SK-N-SH (cell line): Measurements from ENCODE around the gene SLC6A9. TPM values are rescaled to one million over a fixed set of nuclear protein-coding genes. Genes with fewer than 3 reads are reported as not detected.
A peak's percentile ranks its signal among the peaks of the same experiment; 100 is the strongest.

ENCODE experiments used
- CTCF ChIA-PET: fragments of 300-600, 350-600 bp; formaldehyde crosslinking; extraction: SDS; loops from one replicate; lab custom pipeline; 2021; lab: Yijun Ruan, JAX
- POLR2A ChIA-PET: fragments of 350-600 bp; sonication (Branson Sonifier 250); formaldehyde crosslinking; extraction: SDS; loops from one replicate; lab custom pipeline; 2020; ENCODE audit warnings: antibody characterized with exemption, inconsistent platforms; lab: Yijun Ruan, JAX
- DNase-seq: peaks from one replicate; pipeline ENCODE4 v3.0.0; 2012
- H2AFZ ChIP-seq: fragments of 200-600 bp; sonication (generic); 2 replicates; pipeline ENCODE4 v1.8.1; 2016; ENCODE audit warnings: antibody characterized with exemption, mild to moderate bottlenecking, low read depth
- H3F3A ChIP-seq: fragments of 200-600 bp; sonication (generic); replicated peaks from 2 replicates; pipeline ENCODE3; 2016; ENCODE audit warnings: antibody characterized with exemption, mild to moderate bottlenecking; ENCODE audit not compliant: insufficient read depth
- H3K27ac ChIP-seq, 2 experiments: fragments of 200-500 bp in 1 of 2; fragments of 200-600 bp in 1 of 2; sonication (Bioruptor generic) in 1 of 2; sonication (generic), shearing (Covaris generic) in 1 of 2; 2 replicates each; pipeline versions ENCODE4 v1.5.1 to v1.6.1; 2014 to 2016; ENCODE audit warnings: low read depth in 2 of 2, inconsistent platforms in 1 of 2, low read length in 1 of 2, mild to moderate bottlenecking in 1 of 2, mixed read lengths in 1 of 2
- H3K27me3 ChIP-seq: fragments of 200-600 bp; sonication (generic), shearing (Covaris generic); 2 replicates; pipeline ENCODE4 v1.6.1; 2016; ENCODE audit warnings: mixed run types; ENCODE audit not compliant: insufficient read depth
- H3K36me3 ChIP-seq, 2 experiments: fragments of 200-500 bp in 1 of 2; fragments of 200-600 bp in 1 of 2; sonication (Bioruptor generic) in 1 of 2; sonication (generic) in 1 of 2; replicated peaks in 1 of 2; 2 replicates each; pipeline versions ENCODE3 to v1.5.1; 2014 to 2016; ENCODE audit warnings: low read length in 1 of 2, mild to moderate bottlenecking in 1 of 2; ENCODE audit not compliant: insufficient read depth in 2 of 2, control insufficient read depth in 1 of 2
- H3K4me1 ChIP-seq, 2 experiments: fragments of 200-500 bp in 1 of 2; fragments of 200-600 bp in 1 of 2; sonication (Bioruptor generic) in 1 of 2; sonication (generic), shearing (Covaris generic) in 1 of 2; 2 replicates each; pipeline versions ENCODE4 v1.5.1 to v1.6.1; 2014 to 2016; ENCODE audit warnings: low read depth in 1 of 2, low read length in 1 of 2, mixed run types in 1 of 2; ENCODE audit not compliant: insufficient read depth in 2 of 2, control insufficient read depth in 1 of 2
- H3K4me2 ChIP-seq: fragments of 200-600 bp; sonication (generic), shearing (Covaris generic); 2 replicates; pipeline ENCODE4 v1.6.1; 2017; ENCODE audit warnings: mixed run types
- H3K4me3 ChIP-seq, 2 experiments: fragments of 200-500 bp in 1 of 2; fragments of 200-600 bp in 1 of 2; sonication (Bioruptor generic) in 1 of 2; sonication (generic), shearing (Covaris generic) in 1 of 2; 2 replicates each; pipeline versions ENCODE4 v1.5.1 to v1.8.1; 2014 to 2016; ENCODE audit warnings: low read depth in 2 of 2, inconsistent platforms in 1 of 2, low read length in 1 of 2, mild to moderate bottlenecking in 1 of 2, mixed read lengths in 1 of 2, moderate library complexity in 1 of 2
- H3K79me2 ChIP-seq: fragments of 200-600 bp; sonication (generic); 2 replicates; pipeline ENCODE4 v1.8.1; 2017; ENCODE audit warnings: mild to moderate bottlenecking; ENCODE audit not compliant: insufficient read depth
- H3K9ac ChIP-seq: fragments of 200-600 bp; sonication (generic); 2 replicates; pipeline ENCODE4 v1.6.1; 2017; ENCODE audit warnings: mixed run types
- H3K9me2 ChIP-seq: fragments of 200-600 bp; sonication (generic); 2 replicates; pipeline ENCODE4 v1.6.1; 2017; ENCODE audit warnings: mixed run types
- H3K9me3 ChIP-seq: fragments of 200-600 bp; sonication (generic); 2 replicates; pipeline ENCODE4 v1.6.1; 2017; ENCODE audit warnings: mixed run types, mild to moderate bottlenecking, moderate library complexity
- H4K20me1 ChIP-seq: fragments of 200-600 bp; sonication (generic); 2 replicates; pipeline ENCODE4 v1.6.1; 2017; ENCODE audit warnings: mild to moderate bottlenecking, mixed run types; ENCODE audit not compliant: insufficient read depth
- EP300 ChIP-seq, 2 experiments: IDR thresholded peaks; 2 replicates each; pipeline versions ENCODE4 v1.4.0 to v1.6.1; 2012; ENCODE audit warnings: borderline replicate concordance in 1 of 2, low read depth in 1 of 2, low read length in 1 of 2
- FOSL2 ChIP-seq: IDR thresholded peaks from 2 replicates; pipeline ENCODE4 v1.4.0; 2012; ENCODE audit warnings: low read depth, mild to moderate bottlenecking, moderate library complexity, borderline replicate concordance
- FOXM1 ChIP-seq: IDR thresholded peaks from 2 replicates; pipeline ENCODE4 v1.4.0; 2012; ENCODE audit warnings: low read depth, mild to moderate bottlenecking
- GABPA ChIP-seq: IDR thresholded peaks from 2 replicates; pipeline ENCODE4 v1.4.0; 2012; ENCODE audit warnings: low read depth, mild to moderate bottlenecking
- GATA2 ChIP-seq: sonication (generic); formaldehyde crosslinking; IDR thresholded peaks from 2 replicates; pipeline ENCODE4 v1.5.0; 2020; ENCODE audit warnings: mild to moderate bottlenecking, missing genetic modification reagents
- MAX ChIP-seq: IDR thresholded peaks from 2 replicates; pipeline ENCODE4 v1.4.0; 2012; ENCODE audit warnings: low read depth
- MEF2A ChIP-seq: IDR thresholded peaks from 2 replicates; pipeline ENCODE4 v1.4.0; 2012; ENCODE audit warnings: low read depth, borderline replicate concordance
- MXI1 ChIP-seq: IDR thresholded peaks from 2 replicates; pipeline ENCODE4 v1.6.1; 2012; ENCODE audit warnings: mild to moderate bottlenecking, low read depth, low read length, improper control_type of control experiment
- NRF1 ChIP-seq: IDR thresholded peaks from 2 replicates; pipeline ENCODE4 v1.6.1; 2012; ENCODE audit warnings: low read depth, mild to moderate bottlenecking, low read length
- RAD21 ChIP-seq: IDR thresholded peaks from 2 replicates; pipeline ENCODE4 v1.6.1; 2012; ENCODE audit warnings: mild to moderate bottlenecking, low read length
- RCOR1 ChIP-seq: fragments of 150-350 bp; IDR thresholded peaks from 2 replicates; pipeline ENCODE4 v1.6.1; 2017; ENCODE audit warnings: antibody characterized with exemption, low read length
- RFX5 ChIP-seq: IDR thresholded peaks from 2 replicates; pipeline ENCODE4 v1.6.1; 2012; ENCODE audit warnings: mild to moderate bottlenecking, improper control_type of control experiment, low read length
- SMC3 ChIP-seq: IDR thresholded peaks from 2 replicates; pipeline ENCODE4 v1.6.1; 2012; ENCODE audit warnings: low read depth, low read length, improper control_type of control experiment
- TAF1 ChIP-seq: IDR thresholded peaks from 2 replicates; pipeline ENCODE4 v1.6.1; 2012; ENCODE audit warnings: low read depth, mild to moderate bottlenecking, low read length, moderate library complexity, borderline replicate concordance
- TCF12 ChIP-seq: IDR thresholded peaks from 2 replicates; pipeline ENCODE4 v1.4.0; 2012
- YY1 ChIP-seq: IDR thresholded peaks from 2 replicates; pipeline ENCODE4 v1.4.0; 2012; ENCODE audit warnings: low read depth, mild to moderate bottlenecking
- whole genome bisulfite sequencing: methylation state at CpG from one replicate; pipeline ENCODE4 v1.1.6; 2017; ENCODE audit warnings: low lambda C conversion rate; 5-methylcytosine and 5-hydroxymethylcytosine counted together
- polyA plus RNA-seq, 3 experiments: library from polyadenylated mRNA; depleted of rRNA; stranded (reverse); fragments of >200 nt; gene quantifications; 2 replicates each; pipeline ENCODE4 v1.2.3, GENCODE V29; 2012
- TF ChIP-seq, protein P1 (sequence below): fragments of 200-600 bp; sonication (generic); IDR thresholded peaks from 2 replicates; pipeline ENCODE4 v1.6.1; 2017; ENCODE audit warnings: antibody characterized with exemption, mild to moderate bottlenecking, moderate library complexity
- TF ChIP-seq, protein P2 (sequence below): IDR thresholded peaks from 2 replicates; pipeline ENCODE4 v1.4.0; 2012; ENCODE audit warnings: low read depth, borderline replicate concordance
- TF ChIP-seq, protein P3 (sequence below): IDR thresholded peaks from 2 replicates; pipeline ENCODE4 v1.4.0; 2012; ENCODE audit warnings: low read depth, borderline replicate concordance

Gene SLC6A9
- polyA plus RNA-seq, 1 of the 3 experiments (the other 2 are of a cell fraction), result 3.9 TPM

GRCh38 chr1:43994794-43995790 is 36.2 kb downstream of the SLC6A9 start:
- no peak overlapping the region for H3K9ac ChIP-seq
- POLR2A ChIA-PET, result interaction anchor here (0.8 to 1.2 kb wide), 2 partner anchors 15 to 19 kb away, joined by 4 to 5 read pairs; no protein-coding TSS in a partner anchor
- CTCF ChIA-PET, result interaction anchor here (0.9 to 20.6 kb wide), 7 partner anchors 11 to 60 kb away, joined by 3 to 598 read pairs (median 5); partner anchors contain the start of gene SLC6A9
- no peaks in the 10 kb centered on the region for H3K27me3 ChIP-seq
- H3K9me3 ChIP-seq, result no peaks in the 10 kb centered on the region
- DNase-seq, result peak; percentile 71
- TF ChIP-seq RAD21, result peak; percentile 60
- TF ChIP-seq TCF12, result no peak
- TF ChIP-seq RFX5, result no peak
- TF ChIP-seq, protein P1, sequence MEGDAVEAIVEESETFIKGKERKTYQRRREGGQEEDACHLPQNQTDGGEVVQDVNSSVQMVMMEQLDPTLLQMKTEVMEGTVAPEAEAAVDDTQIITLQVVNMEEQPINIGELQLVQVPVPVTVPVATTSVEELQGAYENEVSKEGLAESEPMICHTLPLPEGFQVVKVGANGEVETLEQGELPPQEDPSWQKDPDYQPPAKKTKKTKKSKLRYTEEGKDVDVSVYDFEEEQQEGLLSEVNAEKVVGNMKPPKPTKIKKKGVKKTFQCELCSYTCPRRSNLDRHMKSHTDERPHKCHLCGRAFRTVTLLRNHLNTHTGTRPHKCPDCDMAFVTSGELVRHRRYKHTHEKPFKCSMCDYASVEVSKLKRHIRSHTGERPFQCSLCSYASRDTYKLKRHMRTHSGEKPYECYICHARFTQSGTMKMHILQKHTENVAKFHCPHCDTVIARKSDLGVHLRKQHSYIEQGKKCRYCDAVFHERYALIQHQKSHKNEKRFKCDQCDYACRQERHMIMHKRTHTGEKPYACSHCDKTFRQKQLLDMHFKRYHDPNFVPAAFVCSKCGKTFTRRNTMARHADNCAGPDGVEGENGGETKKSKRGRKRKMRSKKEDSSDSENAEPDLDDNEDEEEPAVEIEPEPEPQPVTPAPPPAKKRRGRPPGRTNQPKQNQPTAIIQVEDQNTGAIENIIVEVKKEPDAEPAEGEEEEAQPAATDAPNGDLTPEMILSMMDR, result peak; percentile 41
- TF ChIP-seq MEF2A, result no peak
- TF ChIP-seq MXI1, result 0 out of 2 replicates have a peak, but pooled peaks have one; percentile 19
- peak; percentile 41; the same call in 1 of the 2 replicates for TF ChIP-seq SMC3
- TF ChIP-seq TAF1, result no peak
- TF ChIP-seq RCOR1, result no peak
- TF ChIP-seq MAX, result no peak
- no peak for TF ChIP-seq FOXM1
- no peak for TF ChIP-seq GATA2
- TF ChIP-seq NRF1, result no peak
- H3K4me2 ChIP-seq, result no peak overlapping the region
- H3K4me1 ChIP-seq, result peaks cover 8 to 75% of the 10 kb centered on the region in 2 experiments
- H4K20me1 ChIP-seq, result no peaks in the 10 kb centered on the region
- H3K79me2 ChIP-seq, result no peaks in the 10 kb centered on the region
- H2AFZ ChIP-seq, result no peak overlapping the region
- H3K36me3 ChIP-seq, result no peaks in the 10 kb centered on the region
- 85% methylated on average over 5 of the region's 15 CpGs for WGBS
- peak overlapping the region in 1 of 2 experiments; percentile 99; a peak in 2 of 4 replicates for H3K27ac ChIP-seq
- peaks cover 7% of the 10 kb centered on the region for H3F3A ChIP-seq
- no peak overlapping the region; a peak in 2 of 4 replicates for H3K4me3 ChIP-seq
- H3K9me2 ChIP-seq, result no peaks in the 10 kb centered on the region

- no peak for DNase-seq
- Histone ChIP-seq H3K4me2 (no peak overlapping the region), H3K9me3 (no peaks in the 10 kb centered on the region), H3K4me3 (no peak overlapping the region), H3F3A (peaks cover 8% of the 10 kb centered on the region), H3K79me2 (no peaks in the 10 kb centered on the region), H3K4me1 (peaks cover 8 to 65% of the 10 kb centered on the region in 2 experiments), H2AFZ (no peak overlapping the region), H3K36me3 (no peaks in the 10 kb centered on the region), H3K9me2 (no peaks in the 10 kb centered on the region), H3K9ac (no peak overlapping the region), H4K20me1 (no peaks in the 10 kb centered on the region), H3K27me3 (no peaks in the 10 kb centered on the region), H3K27ac (no peak overlapping the region; a peak in 1 of 4 replicates)
- ChIA-PET POLR2A (no interaction called here), CTCF (interaction anchor here (0.7 to 20.6 kb wide), 4 partner anchors 11 to 108 kb away, joined by 3 to 598 read pairs (median 4); partner anchors contain the start of gene SLC6A9)
- WGBS, result 97% methylated on average over 7 of the region's 7 CpGs
- TF ChIP-seq GABPA, result no peak
- TF ChIP-seq FOSL2, result no peak
- TF ChIP-seq, protein P2, sequence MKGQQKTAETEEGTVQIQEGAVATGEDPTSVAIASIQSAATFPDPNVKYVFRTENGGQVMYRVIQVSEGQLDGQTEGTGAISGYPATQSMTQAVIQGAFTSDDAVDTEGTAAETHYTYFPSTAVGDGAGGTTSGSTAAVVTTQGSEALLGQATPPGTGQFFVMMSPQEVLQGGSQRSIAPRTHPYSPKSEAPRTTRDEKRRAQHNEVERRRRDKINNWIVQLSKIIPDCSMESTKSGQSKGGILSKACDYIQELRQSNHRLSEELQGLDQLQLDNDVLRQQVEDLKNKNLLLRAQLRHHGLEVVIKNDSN, result no peak
- TF ChIP-seq MXI1, result no peak
- no peak for TF ChIP-seq TAF1
- TF ChIP-seq YY1, result no peak
- TF ChIP-seq SMC3, result no peak
- no peak for TF ChIP-seq EP300 (IDR thresholded peaks at IDR 0.05; ENCODE audit: borderline replicate concordance in 1 of 2, low read depth in 1 of 2, low read length in 1 of 2)
- TF ChIP-seq, protein P3, sequence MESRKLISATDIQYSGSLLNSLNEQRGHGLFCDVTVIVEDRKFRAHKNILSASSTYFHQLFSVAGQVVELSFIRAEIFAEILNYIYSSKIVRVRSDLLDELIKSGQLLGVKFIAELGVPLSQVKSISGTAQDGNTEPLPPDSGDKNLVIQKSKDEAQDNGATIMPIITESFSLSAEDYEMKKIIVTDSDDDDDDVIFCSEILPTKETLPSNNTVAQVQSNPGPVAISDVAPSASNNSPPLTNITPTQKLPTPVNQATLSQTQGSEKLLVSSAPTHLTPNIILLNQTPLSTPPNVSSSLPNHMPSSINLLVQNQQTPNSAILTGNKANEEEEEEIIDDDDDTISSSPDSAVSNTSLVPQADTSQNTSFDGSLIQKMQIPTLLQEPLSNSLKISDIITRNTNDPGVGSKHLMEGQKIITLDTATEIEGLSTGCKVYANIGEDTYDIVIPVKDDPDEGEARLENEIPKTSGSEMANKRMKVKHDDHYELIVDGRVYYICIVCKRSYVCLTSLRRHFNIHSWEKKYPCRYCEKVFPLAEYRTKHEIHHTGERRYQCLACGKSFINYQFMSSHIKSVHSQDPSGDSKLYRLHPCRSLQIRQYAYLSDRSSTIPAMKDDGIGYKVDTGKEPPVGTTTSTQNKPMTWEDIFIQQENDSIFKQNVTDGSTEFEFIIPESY, result no peak
- no peak for TF ChIP-seq MAX
Observed at GRCh38 chr1:43994071-43994470, 37.2 kb downstream of the SLC6A9 start.
